GM11168 (cell line): ENCODE measurements around the gene ANO10.
"Not testable (repeated sequence)": the region's sequence is repeated elsewhere in the genome, so short reads cannot be mapped to it uniquely, and the experiment has no call there.

ENCODE experiments used
- in situ Hi-C: fragments of 300-500 bp; cut with MboI; formaldehyde crosslinking; loops from one replicate; pipeline ENCODE4 v1.12.0; 2022; ENCODE audit warnings: low sequenced_read_pairs; ENCODE audit not compliant: unreplicated experiment

The ANO10 gene

DNA sequence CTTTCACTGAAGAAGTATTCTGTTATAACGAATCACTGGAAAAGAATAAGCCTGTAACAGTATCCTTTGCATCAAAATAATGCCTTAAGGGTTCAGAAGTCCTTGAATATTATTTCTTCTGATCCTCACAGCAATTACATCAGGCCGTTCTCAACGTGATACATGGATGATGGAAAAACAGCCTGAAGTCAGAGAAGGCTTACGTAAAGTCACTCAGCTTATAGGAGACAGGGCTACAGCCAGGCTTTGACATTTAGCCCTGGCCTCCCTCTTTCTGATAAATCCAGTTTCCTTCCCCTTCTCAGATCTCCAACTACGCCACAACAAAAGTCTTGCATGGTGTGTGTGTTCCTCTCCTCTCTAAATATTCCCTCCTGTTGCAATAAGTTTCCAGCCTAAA lies 131.9 kb downstream of the ANO10 start:
- in situ Hi-C loops, result no loop called here

GRCh38 chr3:43485931-43486330 lies 135.9 kb downstream of the ANO10 start:
- in situ Hi-C loops, result no loop called here

GRCh38 chr3:43484926-43485488 lies 136.8 kb downstream of the ANO10 start:
- in situ Hi-C loops, result no loop called here

GRCh38 chr3:43481375-43481774 lies 140.4 kb downstream of the ANO10 start:
- in situ Hi-C loops, result no loop called here

GRCh38 chr3:43478839-43479238 lies 143.0 kb downstream of the ANO10 start:
- in situ Hi-C loops, result not testable (repeated sequence)

GRCh38 chr3:43478118-43478785 lies 143.6 kb downstream of the ANO10 start:
- in situ Hi-C loops, result no loop called here

GRCh38 chr3:43477600-43477999 lies 144.2 kb downstream of the ANO10 start:
- in situ Hi-C loops, result no loop called here

DNA sequence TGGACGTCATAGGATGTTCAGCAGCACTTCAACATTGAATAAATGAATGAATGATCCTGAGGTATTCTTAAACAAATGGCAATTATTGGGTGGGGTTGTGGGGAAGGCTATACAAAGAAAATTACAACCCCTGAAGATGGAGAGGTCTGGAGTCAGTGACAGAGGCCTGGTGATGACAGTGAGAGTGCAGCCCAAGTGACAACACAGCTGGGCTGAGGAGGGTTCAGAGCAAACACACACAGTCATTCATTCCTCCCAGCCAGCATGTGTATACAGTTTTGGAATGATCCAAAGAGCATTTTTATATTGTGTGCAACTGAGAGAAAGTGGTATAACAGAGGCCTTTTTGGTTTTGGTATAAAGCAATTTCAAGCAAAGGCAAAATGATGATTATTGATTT lies 148.1 kb downstream of the ANO10 start:
- in situ Hi-C loops, result no loop called here

GRCh38 chr3:43473244-43473643 lies 148.6 kb downstream of the ANO10 start:
- in situ Hi-C loops, result no loop called here

DNA sequence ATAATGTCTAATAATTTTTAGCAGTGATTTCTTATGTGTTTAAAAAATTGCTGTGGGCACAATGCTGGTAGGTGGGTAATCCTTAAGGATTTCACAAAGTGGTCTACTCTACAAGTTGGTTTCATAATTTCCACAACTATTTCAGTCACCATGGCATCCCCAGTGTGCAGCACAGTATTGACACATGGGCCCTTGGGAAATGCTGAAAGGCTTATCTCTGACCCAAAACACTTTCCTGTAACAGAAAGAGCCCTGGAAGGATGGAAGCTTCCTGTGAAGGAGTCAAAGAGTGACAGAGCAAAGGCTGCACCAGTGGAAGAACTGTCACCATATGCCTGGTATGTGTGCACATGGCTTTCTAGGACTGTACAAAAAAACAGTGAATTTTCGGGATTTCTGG lies 153.7 kb downstream of the ANO10 start:
- in situ Hi-C loops, result no loop called here

DNA sequence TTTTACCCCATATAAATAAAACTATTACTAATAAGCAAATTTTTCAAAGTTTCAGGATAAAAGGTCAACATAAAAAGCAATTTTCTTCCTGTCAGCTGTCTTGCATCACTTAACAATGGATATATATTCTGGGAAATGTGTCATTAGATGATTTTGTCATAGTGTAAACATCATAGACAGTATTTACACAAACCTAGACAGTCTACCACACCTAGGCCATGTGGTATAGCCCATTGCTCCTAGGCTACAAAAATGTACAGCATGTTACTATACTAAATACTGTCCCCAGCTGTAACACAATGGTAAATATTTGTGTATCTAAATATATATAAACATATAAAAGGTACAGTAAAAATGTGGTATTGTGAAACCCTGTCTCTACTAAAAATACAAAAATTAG lies 156.7 kb downstream of the ANO10 start:
- in situ Hi-C loops, result no loop called here

- in situ Hi-C loops, result not testable (repeated sequence)
These were observed 159.2 kb downstream of the ANO10 start for GRCh38 chr3:43462566-43462965.

- in situ Hi-C loops, result no loop called here
These were observed 160.5 kb downstream of the ANO10 start for GRCh38 chr3:43461345-43461744.

DNA sequence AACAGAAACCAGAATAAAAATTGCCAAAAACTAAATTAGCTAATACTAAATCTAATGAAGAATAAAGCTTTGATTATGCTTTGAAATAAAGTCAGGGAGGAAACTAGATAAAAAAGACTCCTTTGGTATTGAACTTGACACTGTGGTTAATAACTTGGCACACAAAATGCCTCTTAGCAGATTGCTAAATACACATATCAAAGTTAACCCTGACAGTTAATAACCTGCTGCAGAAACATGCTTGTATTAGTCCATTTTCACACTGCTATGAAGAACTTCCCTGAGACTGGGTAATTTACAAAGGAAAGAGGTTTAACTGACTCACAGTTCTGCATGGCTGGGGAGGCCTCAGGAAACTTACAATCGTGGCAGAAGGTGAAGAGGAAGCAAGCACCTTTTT lies 164.8 kb downstream of the ANO10 start:
- in situ Hi-C loops, result not testable (repeated sequence)

GRCh38 chr3:43455233-43455632 lies 166.6 kb downstream of the ANO10 start:
- in situ Hi-C loops, result no loop called here

DNA sequence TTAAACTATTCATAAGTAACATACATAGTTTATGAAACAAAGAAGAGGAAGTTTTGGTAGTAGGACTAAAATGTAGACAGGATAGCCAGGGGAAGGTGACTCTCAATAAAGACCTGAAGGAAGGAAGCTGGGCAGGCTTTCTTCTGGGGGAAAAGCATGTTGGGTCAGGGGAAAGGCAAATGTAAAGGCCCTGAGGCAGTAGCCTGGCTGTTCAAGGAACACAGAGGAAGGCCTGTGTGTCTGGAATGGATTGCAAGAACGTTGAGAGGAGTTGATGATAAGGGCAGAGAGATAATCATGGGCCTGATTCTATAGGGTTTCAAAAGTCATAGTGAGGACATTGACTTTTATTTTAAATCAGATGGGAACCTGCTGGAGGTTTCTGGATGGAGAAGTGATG lies 167.8 kb downstream of the ANO10 start:
- in situ Hi-C loops, result no loop called here

DNA sequence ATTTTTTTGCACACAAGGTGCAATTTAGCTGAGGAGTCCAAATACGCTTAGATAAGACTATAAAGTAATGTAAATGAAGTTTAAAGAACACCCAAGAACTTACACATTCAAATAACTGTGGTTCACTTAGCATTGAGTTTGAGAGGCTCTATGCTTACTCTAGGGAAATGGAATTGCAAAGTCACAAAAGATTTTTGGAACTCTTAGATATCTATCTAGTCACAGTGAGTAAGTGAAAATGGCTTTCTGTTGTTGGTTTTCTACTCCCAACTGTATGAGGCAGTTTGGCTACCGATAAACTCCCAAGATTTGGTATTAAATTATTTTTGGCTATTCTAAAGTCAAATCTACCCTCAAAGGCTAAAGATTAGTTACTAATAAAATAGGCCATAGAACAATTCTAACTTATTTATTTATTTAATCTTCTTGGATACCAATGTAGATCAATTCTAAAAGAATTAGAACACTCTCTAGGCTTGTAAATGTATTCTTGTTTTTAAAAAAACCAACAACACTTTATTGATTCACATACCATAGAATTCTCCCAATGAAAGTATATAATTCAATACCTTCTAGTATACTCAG lies 170.0 kb downstream of the ANO10 start:
- in situ Hi-C loops, result no loop called here

GRCh38 chr3:43448098-43448497 lies 173.7 kb downstream of the ANO10 start:
- in situ Hi-C loops, result no loop called here

GRCh38 chr3:43445820-43446219 lies 176.0 kb downstream of the ANO10 start:
- in situ Hi-C loops, result no loop called here

DNA sequence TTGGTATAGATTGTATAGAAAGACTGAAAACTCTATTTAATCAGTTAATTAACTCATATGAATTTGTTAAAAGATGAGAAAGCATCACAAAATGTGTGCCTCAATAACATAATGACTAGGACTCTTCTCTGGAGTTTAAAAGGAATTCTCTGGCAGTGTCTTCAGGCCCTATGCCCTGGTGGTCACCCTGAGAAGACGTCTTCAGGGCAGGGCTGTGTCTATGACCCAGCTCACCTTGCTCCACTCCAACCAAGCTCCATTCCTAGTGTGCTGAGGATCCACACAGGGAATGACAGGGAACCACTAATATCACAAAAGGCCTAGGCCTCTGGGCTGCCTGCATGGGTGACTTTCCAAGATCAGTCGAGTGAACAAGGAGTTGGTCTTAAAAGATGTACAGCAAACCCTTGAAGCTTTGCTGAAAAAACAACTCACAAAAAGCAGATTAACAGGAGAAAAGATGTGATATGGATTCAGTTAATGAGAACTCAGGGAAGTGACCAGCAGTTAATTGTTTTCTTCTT lies 178.9 kb downstream of the ANO10 start:
- in situ Hi-C loops, result no loop called here

DNA sequence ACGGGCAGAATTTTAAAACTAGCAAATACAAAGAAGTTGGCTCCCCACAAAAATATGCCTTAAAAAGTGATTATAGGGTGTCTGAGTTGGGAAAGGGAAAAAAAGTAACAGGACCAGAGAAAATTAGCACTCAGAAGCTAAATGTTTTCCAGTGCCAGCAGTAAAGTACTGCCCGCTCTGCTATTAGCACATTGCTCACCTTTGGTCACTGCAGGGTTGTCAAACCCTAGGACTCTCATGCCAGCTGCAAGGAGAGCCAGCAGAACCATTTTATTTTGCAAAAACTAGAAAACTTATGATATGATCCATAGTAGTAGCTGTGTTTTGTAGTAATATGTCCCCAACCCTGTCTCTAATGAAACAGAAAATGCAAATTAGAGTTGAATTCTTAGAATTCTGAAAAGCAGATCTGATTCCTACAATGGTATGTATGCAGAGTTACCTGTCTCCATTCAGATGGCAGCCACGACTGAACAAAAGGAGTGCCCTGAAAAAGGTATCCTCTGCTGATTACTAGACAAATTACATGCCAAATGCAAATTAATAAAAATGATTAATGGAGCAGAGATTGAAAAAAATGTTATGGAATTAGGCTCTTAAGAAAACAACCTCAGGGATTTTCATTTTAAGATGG lies 185.2 kb downstream of the ANO10 start:
- in situ Hi-C loops, result no loop called here
